HUES48 (cell line): ENCODE measurements around the gene TSSK2.

Experiments
- H3K27ac ChIP-seq: one replicate; pipeline ENCODE4 v1.7.0; 2013; ENCODE audit warnings: low read depth, low read length, inconsistent platforms
- H3K27me3 ChIP-seq: 2 replicates; pipeline ENCODE4 v1.6.1; 2013; ENCODE audit warnings: mild to moderate bottlenecking, low read length; ENCODE audit not compliant: control insufficient read depth, insufficient read depth
- H3K36me3 ChIP-seq: 2 replicates; pipeline ENCODE4 v1.6.1; 2013; ENCODE audit warnings: low read length; ENCODE audit not compliant: control insufficient read depth, insufficient read depth
- H3K4me1 ChIP-seq: 2 replicates; pipeline ENCODE4 v1.6.1; 2013; ENCODE audit warnings: mild to moderate bottlenecking, low read length; ENCODE audit not compliant: control insufficient read depth, insufficient read depth
- H3K4me3 ChIP-seq: 2 replicates; pipeline ENCODE4 v1.5.1; 2013; ENCODE audit warnings: mild to moderate bottlenecking, low read depth, low read length
- H3K9ac ChIP-seq: 2 replicates; pipeline ENCODE4 v1.6.1; 2013; ENCODE audit warnings: mild to moderate bottlenecking, low read depth, low read length, moderate library complexity
- H3K9me3 ChIP-seq: 2 replicates; pipeline ENCODE4 v1.6.1; 2013; ENCODE audit warnings: low read length; ENCODE audit not compliant: control insufficient read depth, insufficient read depth

TSSK2 gene

GRCh38 chr22:19106886-19107729, 24.0 kb upstream of the TSSK2 start:
- Histone ChIP-seq H3K4me1 (peaks cover 24% of the 10 kb centered on the region), H3K9ac (no peak overlapping the region), H3K4me3 (no peak overlapping the region), H3K27me3 (no peaks in the 10 kb centered on the region), H3K36me3 (no peaks in the 10 kb centered on the region), H3K27ac (no peak overlapping the region), H3K9me3 (no peaks in the 10 kb centered on the region)

DNA sequence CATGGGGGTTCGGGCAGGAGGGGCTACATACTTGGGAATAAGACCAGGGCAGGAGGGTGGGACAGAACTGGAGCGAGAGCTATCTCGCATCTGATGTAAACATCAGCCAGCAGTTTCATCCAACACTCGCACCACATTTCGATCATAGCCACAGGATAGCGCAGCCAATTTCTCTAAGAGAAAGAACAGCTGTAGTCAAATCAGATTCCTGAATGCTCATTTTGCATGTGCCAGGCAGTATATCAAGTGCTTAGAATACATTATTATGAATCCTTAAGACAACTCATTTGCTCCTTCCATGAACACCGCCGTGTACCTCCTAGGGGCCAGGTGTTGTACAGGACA, 23.4 kb upstream of the TSSK2 start:
- Histone ChIP-seq H3K4me3 (no peak overlapping the region), H3K27ac (no peak overlapping the region), H3K9ac (no peak overlapping the region), H3K9me3 (no peaks in the 10 kb centered on the region), H3K4me1 (peaks cover 24% of the 10 kb centered on the region), H3K27me3 (no peaks in the 10 kb centered on the region), H3K36me3 (no peaks in the 10 kb centered on the region)

GRCh38 chr22:19108807-19109197, 22.3 kb upstream of the TSSK2 start:
- Histone ChIP-seq H3K4me3 (no peak overlapping the region), H3K9ac (no peak overlapping the region), H3K36me3 (no peaks in the 10 kb centered on the region), H3K4me1 (peaks cover 24% of the 10 kb centered on the region), H3K27ac (no peak overlapping the region), H3K27me3 (no peaks in the 10 kb centered on the region), H3K9me3 (no peaks in the 10 kb centered on the region)

- peaks cover 24% of the 10 kb centered on the region for H3K4me1 ChIP-seq
- no peak overlapping the region for H3K27ac ChIP-seq
Measured at GRCh38 chr22:19109198-19110063, 21.7 kb upstream of the TSSK2 start.

DNA sequence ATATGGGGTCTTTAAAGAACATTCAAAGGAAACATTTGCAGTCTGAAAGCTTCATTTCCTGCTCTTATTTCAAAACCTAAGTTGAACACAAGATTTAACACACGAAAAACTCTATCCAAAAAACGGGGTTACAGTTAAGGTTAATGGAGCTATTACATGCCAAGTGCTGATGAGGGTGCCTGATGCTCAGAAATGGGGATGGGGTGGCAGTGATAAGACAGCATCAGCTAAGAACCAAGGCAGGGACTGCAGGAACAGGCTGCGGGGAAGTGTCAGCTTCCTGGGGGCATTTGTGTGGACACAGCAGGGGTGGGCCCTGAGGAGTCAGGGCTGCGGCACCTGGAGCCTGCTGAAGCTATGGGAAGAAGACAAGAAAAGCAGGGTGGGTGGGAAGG, 21.0 kb upstream of the TSSK2 start:
- Histone ChIP-seq H3K27me3 (no peaks in the 10 kb centered on the region), H3K9me3 (no peaks in the 10 kb centered on the region), H3K36me3 (no peaks in the 10 kb centered on the region), H3K4me1 (peaks cover 24% of the 10 kb centered on the region), H3K27ac (no peak overlapping the region), H3K4me3 (no peak overlapping the region), H3K9ac (no peak overlapping the region)

More at GRCh38 chr22:19109198-19110063, 21.7 kb upstream of the TSSK2 start:
- Histone ChIP-seq H3K27me3 (no peaks in the 10 kb centered on the region), H3K9me3 (no peaks in the 10 kb centered on the region), H3K36me3 (no peaks in the 10 kb centered on the region), H3K9ac (no peak overlapping the region), H3K4me3 (no peak overlapping the region)

- Histone ChIP-seq H3K36me3 (no peaks in the 10 kb centered on the region), H3K4me3 (no peak overlapping the region), H3K9ac (no peak overlapping the region), H3K27me3 (no peaks in the 10 kb centered on the region), H3K27ac (no peak overlapping the region), H3K9me3 (no peaks in the 10 kb centered on the region), H3K4me1 (peaks cover 24% of the 10 kb centered on the region)
Measured at GRCh38 chr22:19110646-19111045, 20.5 kb upstream of the TSSK2 start.

GRCh38 chr22:19111140-19111539, 20.0 kb upstream of the TSSK2 start:
- H3K27me3 ChIP-seq, result no peaks in the 10 kb centered on the region
- peaks cover 24% of the 10 kb centered on the region for H3K4me1 ChIP-seq
- H3K27ac ChIP-seq, result no peak overlapping the region
- H3K9me3 ChIP-seq, result no peaks in the 10 kb centered on the region
- H3K4me3 ChIP-seq, result no peak overlapping the region
- H3K36me3 ChIP-seq, result no peaks in the 10 kb centered on the region
- H3K9ac ChIP-seq, result no peak overlapping the region; the same call in 1 of the 2 replicates

GRCh38 chr22:19111584-19111983, 19.5 kb upstream of the TSSK2 start:
- H3K36me3 ChIP-seq, result no peaks in the 10 kb centered on the region
- H3K9me3 ChIP-seq, result no peaks in the 10 kb centered on the region
- no peaks in the 10 kb centered on the region for H3K27me3 ChIP-seq
- no peak overlapping the region for H3K4me3 ChIP-seq
- no peak overlapping the region; the same call in 1 of the 2 replicates for H3K9ac ChIP-seq
- no peak overlapping the region for H3K27ac ChIP-seq
- peaks cover 24% of the 10 kb centered on the region for H3K4me1 ChIP-seq

- no peak overlapping the region for H3K4me3 ChIP-seq
- no peaks in the 10 kb centered on the region for H3K9me3 ChIP-seq
- no peak overlapping the region for H3K27ac ChIP-seq
- peaks cover 24% of the 10 kb centered on the region for H3K4me1 ChIP-seq
- H3K36me3 ChIP-seq, result peaks cover 2% of the 10 kb centered on the region; the same call in 1 of the 2 replicates
- no peak overlapping the region for H3K9ac ChIP-seq
- H3K27me3 ChIP-seq, result no peaks in the 10 kb centered on the region
Measured at GRCh38 chr22:19113429-19113828, 17.7 kb upstream of the TSSK2 start.

DNA sequence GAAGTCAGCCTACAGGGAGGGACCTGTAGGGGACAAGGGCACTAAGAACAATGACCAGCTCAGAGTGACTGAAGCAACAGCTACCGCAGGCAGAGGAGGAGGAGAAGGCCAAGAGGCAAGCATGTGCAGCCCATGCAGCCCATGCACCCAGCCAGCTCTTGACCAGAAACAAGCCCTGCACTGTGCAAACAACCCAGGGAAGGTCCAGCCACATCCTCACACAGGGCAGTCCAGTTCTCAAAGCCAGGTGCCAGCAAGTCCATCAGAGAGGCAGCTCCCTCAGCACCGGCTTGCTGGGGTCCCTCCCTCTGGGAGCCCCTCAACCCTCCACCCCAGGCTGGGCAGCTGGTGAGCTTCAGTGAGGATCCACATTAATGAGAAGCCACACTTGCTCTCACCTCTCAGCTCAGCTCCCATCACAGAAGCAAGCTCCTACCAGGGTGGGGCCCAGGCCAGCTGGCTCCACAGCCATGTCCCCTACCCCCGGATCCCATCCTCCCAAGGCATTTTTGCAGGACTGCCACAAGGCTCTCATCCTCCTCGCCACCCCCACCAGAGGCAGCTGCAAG, 16.0 kb upstream of the TSSK2 start:
- Histone ChIP-seq H3K4me1 (peaks cover 15% of the 10 kb centered on the region), H3K9ac (no peak overlapping the region), H3K9me3 (no peaks in the 10 kb centered on the region), H3K36me3 (peaks cover 9% of the 10 kb centered on the region), H3K27me3 (no peaks in the 10 kb centered on the region), H3K4me3 (no peak overlapping the region), H3K27ac (no peak overlapping the region)

- Histone ChIP-seq H3K27ac (no peak overlapping the region), H3K9me3 (no peaks in the 10 kb centered on the region), H3K27me3 (no peaks in the 10 kb centered on the region), H3K36me3 (peaks cover 9% of the 10 kb centered on the region), H3K9ac (no peak overlapping the region), H3K4me3 (no peak overlapping the region), H3K4me1 (peaks cover 13% of the 10 kb centered on the region)
Measured at GRCh38 chr22:19115628-19116027, 15.5 kb upstream of the TSSK2 start.
